Measurements from ENCODE around the gene IGF2BP3.

DNA sequence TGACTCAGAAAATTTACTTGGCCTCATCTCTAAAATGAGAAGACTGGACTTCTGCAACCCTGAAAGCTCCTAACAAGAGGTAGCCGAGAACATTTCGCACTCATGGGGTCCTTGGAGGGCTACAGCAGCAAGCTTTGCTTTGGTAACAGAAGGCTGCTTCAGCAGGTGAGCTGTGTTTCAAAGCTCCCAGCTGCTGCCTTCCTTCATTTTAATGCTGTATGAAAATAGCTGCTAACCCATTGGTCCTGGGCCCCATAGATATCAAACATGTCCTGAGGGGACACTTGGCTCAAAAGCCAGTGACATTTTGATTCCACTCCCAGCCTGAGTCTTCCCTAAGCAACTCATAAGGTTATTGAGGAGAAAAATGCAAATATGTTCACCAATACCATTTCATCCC is 185.4 kb downstream of the IGF2BP3 start:
- TF ChIP-seq, protein P1, sequence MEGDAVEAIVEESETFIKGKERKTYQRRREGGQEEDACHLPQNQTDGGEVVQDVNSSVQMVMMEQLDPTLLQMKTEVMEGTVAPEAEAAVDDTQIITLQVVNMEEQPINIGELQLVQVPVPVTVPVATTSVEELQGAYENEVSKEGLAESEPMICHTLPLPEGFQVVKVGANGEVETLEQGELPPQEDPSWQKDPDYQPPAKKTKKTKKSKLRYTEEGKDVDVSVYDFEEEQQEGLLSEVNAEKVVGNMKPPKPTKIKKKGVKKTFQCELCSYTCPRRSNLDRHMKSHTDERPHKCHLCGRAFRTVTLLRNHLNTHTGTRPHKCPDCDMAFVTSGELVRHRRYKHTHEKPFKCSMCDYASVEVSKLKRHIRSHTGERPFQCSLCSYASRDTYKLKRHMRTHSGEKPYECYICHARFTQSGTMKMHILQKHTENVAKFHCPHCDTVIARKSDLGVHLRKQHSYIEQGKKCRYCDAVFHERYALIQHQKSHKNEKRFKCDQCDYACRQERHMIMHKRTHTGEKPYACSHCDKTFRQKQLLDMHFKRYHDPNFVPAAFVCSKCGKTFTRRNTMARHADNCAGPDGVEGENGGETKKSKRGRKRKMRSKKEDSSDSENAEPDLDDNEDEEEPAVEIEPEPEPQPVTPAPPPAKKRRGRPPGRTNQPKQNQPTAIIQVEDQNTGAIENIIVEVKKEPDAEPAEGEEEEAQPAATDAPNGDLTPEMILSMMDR (IDR thresholded peaks at IDR 0.05): no peak
- TF ChIP-seq ZFX (IDR thresholded peaks at IDR 0.05; ENCODE audit: borderline replicate concordance): no peak

All from 22Rv1 (cell line).